SK-N-SH (cell line): ENCODE results near the gene FGD6.

ENCODE experiments used
- CTCF ChIP-seq: fragments of 200-600 bp; sonication (generic); IDR thresholded peaks from 2 replicates; pipeline ENCODE4 v1.6.1; 2017; ENCODE audit warnings: antibody characterized with exemption, mild to moderate bottlenecking, moderate library complexity
- ELF1 ChIP-seq: IDR thresholded peaks from 2 replicates; pipeline ENCODE4 v1.4.0; 2012
- FOXJ3 ChIP-seq: sonication (generic); formaldehyde crosslinking; IDR thresholded peaks from 2 replicates; pipeline ENCODE4 v1.5.1; 2020; ENCODE audit warnings: mild to moderate bottlenecking, missing genetic modification reagents
- JUND ChIP-seq: IDR thresholded peaks from 2 replicates; pipeline ENCODE4 v1.4.0; 2012
- MXI1 ChIP-seq: IDR thresholded peaks from 2 replicates; pipeline ENCODE4 v1.6.1; 2012; ENCODE audit warnings: mild to moderate bottlenecking, low read depth, low read length, improper control_type of control experiment
- PBX3 ChIP-seq: IDR thresholded peaks from 2 replicates; pipeline ENCODE4; 2012
- POLR2AphosphoS5 ChIP-seq: IDR thresholded peaks from 2 replicates; pipeline ENCODE4 v1.6.1; 2012; ENCODE audit warnings: low read depth, low read length
- RAD21 ChIP-seq: IDR thresholded peaks from 2 replicates; pipeline ENCODE4 v1.6.1; 2012; ENCODE audit warnings: mild to moderate bottlenecking, low read length
- RCOR1 ChIP-seq: fragments of 150-350 bp; IDR thresholded peaks from 2 replicates; pipeline ENCODE4 v1.6.1; 2017; ENCODE audit warnings: antibody characterized with exemption, low read length
- TAF1 ChIP-seq: IDR thresholded peaks from 2 replicates; pipeline ENCODE4 v1.6.1; 2012; ENCODE audit warnings: low read depth, mild to moderate bottlenecking, low read length, moderate library complexity, borderline replicate concordance
- TCF12 ChIP-seq: IDR thresholded peaks from 2 replicates; pipeline ENCODE4 v1.4.0; 2012
- USF1 ChIP-seq: IDR thresholded peaks from 2 replicates; pipeline ENCODE4 v1.4.0; 2012; ENCODE audit warnings: low read depth, borderline replicate concordance
- TF ChIP-seq, protein P1 (sequence below): IDR thresholded peaks from 2 replicates; pipeline ENCODE4 v1.6.1; 2012; ENCODE audit warnings: mild to moderate bottlenecking, low read depth, low read length, moderate library complexity
- TF ChIP-seq, protein P2 (sequence below): fragments of 150-350 bp; IDR thresholded peaks from 2 replicates; pipeline ENCODE4 v1.6.1; 2017; ENCODE audit warnings: antibody characterized with exemption, low read length, low read depth, borderline replicate concordance

- TF ChIP-seq CTCF: no peak
- no peak for TF ChIP-seq RAD21
- TF ChIP-seq ELF1: no peak
- TF ChIP-seq TCF12: no peak
- TF ChIP-seq POLR2AphosphoS5: no peak
- TF ChIP-seq, protein P1, sequence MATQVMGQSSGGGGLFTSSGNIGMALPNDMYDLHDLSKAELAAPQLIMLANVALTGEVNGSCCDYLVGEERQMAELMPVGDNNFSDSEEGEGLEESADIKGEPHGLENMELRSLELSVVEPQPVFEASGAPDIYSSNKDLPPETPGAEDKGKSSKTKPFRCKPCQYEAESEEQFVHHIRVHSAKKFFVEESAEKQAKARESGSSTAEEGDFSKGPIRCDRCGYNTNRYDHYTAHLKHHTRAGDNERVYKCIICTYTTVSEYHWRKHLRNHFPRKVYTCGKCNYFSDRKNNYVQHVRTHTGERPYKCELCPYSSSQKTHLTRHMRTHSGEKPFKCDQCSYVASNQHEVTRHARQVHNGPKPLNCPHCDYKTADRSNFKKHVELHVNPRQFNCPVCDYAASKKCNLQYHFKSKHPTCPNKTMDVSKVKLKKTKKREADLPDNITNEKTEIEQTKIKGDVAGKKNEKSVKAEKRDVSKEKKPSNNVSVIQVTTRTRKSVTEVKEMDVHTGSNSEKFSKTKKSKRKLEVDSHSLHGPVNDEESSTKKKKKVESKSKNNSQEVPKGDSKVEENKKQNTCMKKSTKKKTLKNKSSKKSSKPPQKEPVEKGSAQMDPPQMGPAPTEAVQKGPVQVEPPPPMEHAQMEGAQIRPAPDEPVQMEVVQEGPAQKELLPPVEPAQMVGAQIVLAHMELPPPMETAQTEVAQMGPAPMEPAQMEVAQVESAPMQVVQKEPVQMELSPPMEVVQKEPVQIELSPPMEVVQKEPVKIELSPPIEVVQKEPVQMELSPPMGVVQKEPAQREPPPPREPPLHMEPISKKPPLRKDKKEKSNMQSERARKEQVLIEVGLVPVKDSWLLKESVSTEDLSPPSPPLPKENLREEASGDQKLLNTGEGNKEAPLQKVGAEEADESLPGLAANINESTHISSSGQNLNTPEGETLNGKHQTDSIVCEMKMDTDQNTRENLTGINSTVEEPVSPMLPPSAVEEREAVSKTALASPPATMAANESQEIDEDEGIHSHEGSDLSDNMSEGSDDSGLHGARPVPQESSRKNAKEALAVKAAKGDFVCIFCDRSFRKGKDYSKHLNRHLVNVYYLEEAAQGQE: no peak
- no peak for TF ChIP-seq TAF1
- no peak for TF ChIP-seq JUND
- no peak for TF ChIP-seq MXI1
- no peak for TF ChIP-seq RCOR1
- TF ChIP-seq PBX3: no peak
- TF ChIP-seq, protein P2, sequence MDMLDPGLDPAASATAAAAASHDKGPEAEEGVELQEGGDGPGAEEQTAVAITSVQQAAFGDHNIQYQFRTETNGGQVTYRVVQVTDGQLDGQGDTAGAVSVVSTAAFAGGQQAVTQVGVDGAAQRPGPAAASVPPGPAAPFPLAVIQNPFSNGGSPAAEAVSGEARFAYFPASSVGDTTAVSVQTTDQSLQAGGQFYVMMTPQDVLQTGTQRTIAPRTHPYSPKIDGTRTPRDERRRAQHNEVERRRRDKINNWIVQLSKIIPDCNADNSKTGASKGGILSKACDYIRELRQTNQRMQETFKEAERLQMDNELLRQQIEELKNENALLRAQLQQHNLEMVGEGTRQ: no peak
- no peak for TF ChIP-seq USF1
- TF ChIP-seq FOXJ3 (CRISPR knock-in tag): no peak
These were observed 120.9 kb downstream of the FGD6 start for GRCh38 chr12:95096378-95096777.
